Measurements from ENCODE around the gene ATXN7. TPM values are rescaled to one million over a fixed set of nuclear protein-coding genes. Genes with fewer than 3 reads are reported as not detected.

Gene ATXN7
- total and polyA plus RNA-seq, 2 of the 13 experiments (the other 11 are each of a cell fraction or from before 2014, with no cell fraction given) = 13.8 to 20.0 TPM

GRCh38 chr3:63934041-63934866, 70.6 kb downstream of the ATXN7 start:
- ATAC-seq = no peak
- Histone ChIP-seq H3K9me3 (ENCODE audit: low read length) (no peaks in the 10 kb centered on the region), H2AFZ (ENCODE audit: low read length) (no peak overlapping the region), H3K4me1 (ENCODE audit: insufficient read depth, low read length) (peaks cover 41% of the 10 kb centered on the region), H3K4me3 (replicated peaks in 1 of 3; ENCODE audit: insufficient read depth in 1 of 3, low read depth in 2 of 3, low read length in 3 of 3) (no peak overlapping the region), H3K27me3 (ENCODE audit: control insufficient read depth in 1 of 2, insufficient read depth in 2 of 2, low read length in 2 of 2) (no peaks in the 10 kb centered on the region), H3K27ac (ENCODE audit: extremely low read length, insufficient read depth, low read length) (no peak overlapping the region), H3K79me2 (ENCODE audit: insufficient read depth, low read length) (peaks cover 49% of the 10 kb centered on the region), H3K4me2 (ENCODE audit: low read depth, low read length) (no peak overlapping the region), H3K36me3 (replicated peaks in 1 of 2; ENCODE audit: control insufficient read depth in 1 of 2, insufficient read depth in 2 of 2, low read length in 2 of 2) (peaks cover 0 to 10% of the 10 kb centered on the region in 2 experiments; a peak in 1 of 5 replicates), H4K20me1 (ENCODE audit: insufficient read depth, low read length) (peaks cover 24% of the 10 kb centered on the region), H3K9ac (ENCODE audit: insufficient read depth, low read depth, low read length) (no peak overlapping the region)
- WGBS (ENCODE audit: low lambda C conversion rate) = 97% methylated on average over 6 of the region's 6 CpGs
- intact Hi-C loops (cut with micrococcal nuclease; ENCODE audit: unreplicated experiment) = no loop called here
- no peak for FAIRE-seq
- POLR2A ChIA-PET = no interaction called here
- BruUV-seq (replicated peaks) = no TSS peak
- in situ Hi-C loops (cut with HindIII; ENCODE audit: extremely low pct_ligation_motif_present, low pct_unique_long_range_greater_than_20kb) = no loop called here
- TF ChIP-seq GATA4 (IDR thresholded peaks at IDR 0.05; ENCODE audit: borderline replicate concordance, low read depth) (no peak), ZNF614 (CRISPR knock-in tag; IDR thresholded peaks at IDR 0.05; ENCODE audit: borderline replicate concordance) (no peak), HNRNPH1 (optimal IDR thresholded peaks at IDR 0.05; ENCODE audit: low read depth, low read length) (no peak), ZNF549 (CRISPR knock-in tag; IDR thresholded peaks at IDR 0.05) (no peak), ZNF34 (CRISPR knock-in tag; IDR thresholded peaks at IDR 0.05; ENCODE audit: borderline replicate concordance) (no peak), NFE2L2 (IDR thresholded peaks at IDR 0.05; ENCODE audit: low read length) (no peak), PBX2 (CRISPR knock-in tag; IDR thresholded peaks at IDR 0.05) (no peak), GMEB2 (CRISPR knock-in tag; IDR thresholded peaks at IDR 0.05; ENCODE audit: low read depth) (no peak), HMG20A (CRISPR knock-in tag; IDR thresholded peaks at IDR 0.05; ENCODE audit: borderline replicate concordance) (no peak), ZSCAN31 (CRISPR knock-in tag; IDR thresholded peaks at IDR 0.05; ENCODE audit: low read depth) (no peak), SMAD9 (CRISPR knock-in tag; IDR thresholded peaks at IDR 0.05) (no peak), ARNT (IDR thresholded peaks at IDR 0.05) (no peak), EHMT2 (IDR thresholded peaks at IDR 0.05; ENCODE audit: borderline replicate concordance, low read depth, low read length) (no peak), SMAD3 (CRISPR knock-in tag; IDR thresholded peaks at IDR 0.05) (no peak), ZFAT (CRISPR knock-in tag; conservative IDR thresholded peaks at IDR 0.05) (no peak), ZNF891 (CRISPR knock-in tag; IDR thresholded peaks at IDR 0.05) (no peak)
- CTCF ChIA-PET (ENCODE audit: low intra/inter-chr PET ratio, low total read pairs) = no interaction called here
- DNase-seq (ENCODE audit: low spot score) = no peak

All from HepG2 (cell line).